GM13976 (cell line): ENCODE measurements around the gene PPOX.

ENCODE experiments used
- DNase-seq: peaks from one replicate; pipeline ENCODE4 v3.0.0; 2012; ENCODE audit warnings: low spot score
- in situ Hi-C: fragments of 300-500 bp; cut with MboI; formaldehyde crosslinking; loops from one replicate; pipeline ENCODE4 v1.12.0; 2022; ENCODE audit warnings: low sequenced_read_pairs, mixed read lengths, inconsistent platforms; ENCODE audit not compliant: unreplicated experiment
- TF ChIP-seq, protein P1 (sequence below): IDR thresholded peaks from 2 replicates; pipeline ENCODE4 v1.5.1; 2012; ENCODE audit warnings: borderline replicate concordance, mild to moderate bottlenecking; ENCODE audit not compliant: insufficient read depth; ENCODE audit errors: extremely low read depth, missing control alignments, control extremely low read depth

Gene PPOX

DNA sequence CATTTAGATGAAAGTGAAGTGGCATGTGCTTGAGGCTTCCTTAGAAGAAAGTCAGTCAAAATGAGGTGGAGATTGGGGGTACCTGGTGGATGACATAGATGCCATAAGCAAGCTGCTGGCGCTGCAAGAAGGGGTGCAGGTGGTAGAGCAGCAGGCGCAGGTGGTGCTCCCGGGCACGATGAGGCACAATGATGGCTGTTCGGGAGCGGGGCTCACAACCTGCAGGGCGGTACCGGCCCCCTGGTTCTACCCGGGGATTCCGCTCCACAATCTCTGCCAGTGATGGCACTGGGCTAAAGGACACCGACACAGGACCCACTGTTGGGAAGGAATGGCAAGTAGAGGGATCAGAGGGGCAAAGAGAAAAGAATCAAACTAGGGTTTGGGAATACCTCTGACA lies 8.7 kb downstream of the PPOX start:
- DNase-seq, result no peak
- in situ Hi-C loops, result no loop called here
- TF ChIP-seq, protein P1, sequence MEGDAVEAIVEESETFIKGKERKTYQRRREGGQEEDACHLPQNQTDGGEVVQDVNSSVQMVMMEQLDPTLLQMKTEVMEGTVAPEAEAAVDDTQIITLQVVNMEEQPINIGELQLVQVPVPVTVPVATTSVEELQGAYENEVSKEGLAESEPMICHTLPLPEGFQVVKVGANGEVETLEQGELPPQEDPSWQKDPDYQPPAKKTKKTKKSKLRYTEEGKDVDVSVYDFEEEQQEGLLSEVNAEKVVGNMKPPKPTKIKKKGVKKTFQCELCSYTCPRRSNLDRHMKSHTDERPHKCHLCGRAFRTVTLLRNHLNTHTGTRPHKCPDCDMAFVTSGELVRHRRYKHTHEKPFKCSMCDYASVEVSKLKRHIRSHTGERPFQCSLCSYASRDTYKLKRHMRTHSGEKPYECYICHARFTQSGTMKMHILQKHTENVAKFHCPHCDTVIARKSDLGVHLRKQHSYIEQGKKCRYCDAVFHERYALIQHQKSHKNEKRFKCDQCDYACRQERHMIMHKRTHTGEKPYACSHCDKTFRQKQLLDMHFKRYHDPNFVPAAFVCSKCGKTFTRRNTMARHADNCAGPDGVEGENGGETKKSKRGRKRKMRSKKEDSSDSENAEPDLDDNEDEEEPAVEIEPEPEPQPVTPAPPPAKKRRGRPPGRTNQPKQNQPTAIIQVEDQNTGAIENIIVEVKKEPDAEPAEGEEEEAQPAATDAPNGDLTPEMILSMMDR, result no peak

DNA sequence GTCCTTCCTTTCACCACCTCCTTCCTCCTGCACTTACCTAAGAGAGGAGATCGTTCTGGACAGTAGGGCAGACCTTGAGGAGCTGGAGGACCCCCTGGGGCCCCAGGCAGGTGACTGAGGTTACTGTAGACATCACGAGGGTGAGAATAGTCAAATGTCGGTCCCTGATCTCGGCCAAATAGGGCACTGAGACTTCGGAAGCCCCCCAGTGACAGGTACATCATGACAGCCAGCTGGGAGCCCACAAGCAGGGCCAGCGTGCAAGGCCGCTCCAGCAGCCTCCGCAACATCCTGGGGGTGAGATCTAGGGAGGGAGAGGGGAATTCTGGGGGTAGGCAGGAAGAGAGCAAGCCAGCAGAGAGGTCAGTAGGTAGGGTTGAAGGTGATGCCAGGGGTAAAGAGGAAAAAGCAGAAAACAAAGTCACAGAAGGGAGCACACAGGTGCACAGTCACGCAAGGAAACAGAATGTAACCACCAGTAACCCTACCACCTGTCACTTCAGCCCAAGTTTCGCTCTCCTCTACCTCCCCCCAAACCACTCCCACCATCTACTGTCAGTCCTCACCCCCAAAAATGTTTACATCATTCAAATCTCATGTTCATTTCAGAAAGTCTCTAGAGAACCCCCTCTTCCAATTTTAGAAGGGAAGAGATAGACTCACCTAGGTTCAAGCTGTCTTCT lies 9.7 kb downstream of the PPOX start:
- in situ Hi-C loops, result no loop called here
- DNase-seq, result peak; percentile 49
- TF ChIP-seq, protein P1, result no peak

DNA sequence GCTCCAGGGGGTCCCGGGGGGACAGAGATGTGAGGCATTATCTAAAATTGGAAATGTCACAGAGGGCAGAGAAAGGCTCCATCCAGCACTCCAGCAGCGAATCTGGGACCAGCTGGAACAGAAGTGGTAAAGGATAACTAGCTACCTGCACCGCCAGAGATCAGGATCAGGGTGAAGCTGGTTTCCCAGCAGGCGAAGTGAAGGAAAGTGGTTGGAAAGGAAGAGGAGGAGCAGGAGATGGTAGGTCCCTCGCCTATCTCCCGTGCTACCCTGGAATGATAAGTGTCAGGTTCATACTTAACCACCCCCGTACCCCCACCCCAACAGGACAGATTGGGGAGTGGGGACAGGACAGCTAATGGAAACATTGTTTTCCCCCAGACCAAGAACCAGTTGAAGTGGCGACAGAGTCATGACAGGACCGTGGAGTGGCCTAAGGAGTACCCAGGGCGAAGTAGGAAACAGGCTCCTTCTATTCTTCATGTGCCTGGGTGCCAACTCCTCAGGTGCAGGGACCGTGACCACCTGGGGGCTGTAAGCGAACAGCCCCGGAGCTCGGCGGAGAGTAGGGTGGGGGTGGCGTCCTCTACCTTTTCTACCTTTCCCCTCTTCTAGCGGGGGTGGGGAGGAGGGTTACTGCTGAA lies 10.4 kb downstream of the PPOX start:
- DNase-seq, result peak; percentile 22
- TF ChIP-seq, protein P1, result no peak
- in situ Hi-C loops, result no loop called here

DNA sequence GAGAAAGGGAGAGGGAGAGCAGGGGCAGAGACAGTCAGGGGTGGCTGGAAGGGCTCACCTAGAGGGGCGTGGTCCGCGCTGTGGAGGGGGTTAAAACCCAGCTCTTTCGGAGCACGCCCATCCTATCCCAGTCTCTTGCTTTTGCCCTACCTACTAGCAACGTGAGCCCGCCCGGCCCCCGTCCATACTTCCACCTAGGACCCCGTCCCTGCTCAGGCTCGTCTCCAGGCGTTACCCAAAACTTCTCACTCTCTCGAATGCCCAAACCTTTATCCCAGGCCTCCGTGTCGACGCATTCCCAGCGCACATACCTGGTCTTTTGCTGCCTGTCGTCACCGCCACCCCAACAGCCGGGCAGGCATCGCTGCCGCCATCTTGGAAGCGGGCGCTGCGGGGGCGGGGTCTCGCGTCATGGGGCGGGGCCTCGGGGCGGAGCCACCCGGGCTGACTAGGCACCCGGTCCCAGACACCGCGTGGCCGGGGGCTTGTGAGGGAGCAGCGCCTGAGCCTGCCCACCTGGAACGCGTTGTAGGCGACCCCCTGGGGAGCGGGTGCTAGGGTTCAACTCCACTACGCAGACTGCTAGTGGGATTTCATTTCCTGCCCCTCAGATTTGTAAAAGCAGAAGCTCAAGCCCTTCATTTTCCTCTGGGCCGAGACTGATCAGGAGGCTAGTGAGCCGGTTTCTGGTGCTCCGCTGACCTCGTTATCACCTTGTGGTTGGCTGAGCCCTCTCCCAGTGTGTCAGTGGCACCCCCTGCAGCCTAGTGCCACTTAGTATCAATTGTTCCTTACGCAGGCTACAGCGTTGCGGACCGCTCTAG lies 11.1 kb downstream of the PPOX start, which contains the start of gene B4GALT3:
TSS of gene B4GALT3 (minus strand) at position 396 of the 824 bp plus-strand sequence. CDS start 1,447 bp downstream, outside the sequence.
- peak; percentile 98 for DNase-seq
- TF ChIP-seq, protein P1, result no peak
- in situ Hi-C loops, result no loop called here

DNA sequence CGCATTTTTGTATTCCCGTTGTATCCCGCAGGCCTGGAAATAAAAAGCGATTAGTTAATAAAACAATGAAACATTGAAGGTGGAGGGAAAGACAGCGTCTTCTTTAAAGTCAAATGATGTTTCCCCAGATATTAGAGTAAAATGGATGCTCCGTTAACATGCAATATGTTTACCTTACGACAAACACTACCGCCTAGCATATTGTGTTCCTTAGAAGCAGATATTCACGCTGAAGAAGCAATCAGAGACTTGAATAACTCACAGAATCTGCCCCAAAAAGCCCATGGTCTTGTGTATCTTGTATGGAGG lies 11.7 kb downstream of the PPOX start:
- TF ChIP-seq, protein P1, result no peak
- DNase-seq, result no peak
- in situ Hi-C loops, result no loop called here

DNA sequence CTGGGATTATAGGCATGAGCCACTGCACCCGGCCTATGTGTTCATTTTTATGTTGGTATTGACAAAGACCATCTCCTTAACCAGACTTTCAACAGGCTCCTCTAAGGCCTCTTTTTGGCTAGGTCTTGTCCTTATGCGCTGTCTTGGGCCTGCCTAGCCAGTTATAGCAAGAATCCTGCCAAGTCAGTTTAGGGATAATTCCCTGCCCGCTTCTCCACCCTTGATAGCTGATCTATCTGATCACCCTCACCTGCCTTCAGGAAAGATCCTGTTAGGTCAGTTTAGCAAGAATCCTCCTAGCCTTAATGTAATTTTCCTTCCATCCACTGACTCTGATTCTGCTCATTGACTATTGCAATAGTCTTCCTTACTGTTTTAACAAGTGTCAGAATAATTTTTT lies 13.5 kb downstream of the PPOX start:
- no peak for DNase-seq
- TF ChIP-seq, protein P1, result no peak
- in situ Hi-C loops, result no loop called here
